Measurements from ENCODE around the gene CHD1L. TPM values are rescaled to one million over a fixed set of nuclear protein-coding genes. Genes with fewer than 3 reads are reported as not detected.

The CHD1L gene
- total and polyA plus RNA-seq, 2 donors, result 32.5 to 40.2 TPM

DNA sequence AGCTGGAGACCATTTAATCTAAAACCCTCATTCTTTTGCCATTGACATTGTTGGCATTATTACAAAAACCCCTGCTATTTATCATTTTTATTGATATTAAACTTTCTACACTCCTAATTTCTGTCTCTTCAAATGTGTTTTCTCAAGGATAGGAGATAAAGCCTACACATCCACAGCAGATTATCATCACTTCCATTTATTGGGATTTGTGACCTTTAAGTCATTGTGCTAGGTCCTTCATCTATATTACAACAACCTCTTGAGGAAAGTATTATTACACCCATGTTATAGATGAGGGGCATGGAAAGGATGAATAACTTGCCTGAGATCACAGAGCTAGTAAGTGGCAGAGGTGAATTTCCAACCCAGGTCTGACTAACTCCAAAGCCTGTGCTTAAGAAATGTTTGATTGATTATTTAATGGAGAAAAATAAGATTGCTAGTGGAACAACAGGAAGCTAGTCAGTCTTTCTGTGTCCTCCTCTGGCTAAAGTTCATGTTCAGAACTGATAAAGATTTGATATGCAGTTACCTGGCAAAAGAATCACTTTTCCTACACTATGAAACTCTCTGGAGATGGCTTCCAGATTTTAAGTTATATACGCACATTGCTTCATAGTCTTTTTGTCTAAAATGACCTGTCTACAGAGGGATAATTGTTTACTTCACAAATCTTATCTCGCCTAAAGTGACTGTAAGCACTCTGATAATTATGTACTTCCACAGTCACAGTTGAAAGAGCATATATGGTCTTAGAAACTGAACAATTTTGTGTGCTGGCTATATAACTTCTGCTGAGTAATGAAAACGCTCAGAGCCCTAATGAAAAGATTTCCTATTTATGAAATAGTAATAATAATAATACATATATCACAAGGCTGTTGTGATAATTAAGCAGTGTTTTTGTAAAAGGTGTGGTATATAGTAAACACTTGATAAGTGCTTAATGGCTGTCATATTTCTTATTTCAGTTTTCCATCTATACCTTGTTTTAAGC, 32.4 kb upstream of the CHD1L start:
- 96% methylated on average over 3 of the region's 3 CpGs for WGBS
- Histone ChIP-seq H3K36me3 (ENCODE audit: control insufficient read depth in 2 of 2, insufficient read depth in 2 of 2, low read length in 1 of 2) (no peaks in the 10 kb centered on the region), H3K4me3 (ENCODE audit: low read length in 2 of 2) (no peak overlapping the region), H3K9me3 (ENCODE audit: control insufficient read depth in 2 of 2, insufficient read depth in 1 of 2, low read length in 1 of 2) (no peaks in the 10 kb centered on the region), H3K27me3 (ENCODE audit: control insufficient read depth in 2 of 2, insufficient read depth in 1 of 2, low read length in 1 of 2) (no peaks in the 10 kb centered on the region), H3K4me1 (ENCODE audit: control insufficient read depth in 2 of 2, insufficient read depth in 2 of 2, low read length in 2 of 2) (no peaks in the 10 kb centered on the region), H3K27ac (ENCODE audit: low read depth in 1 of 2, low read length in 1 of 2) (no peak overlapping the region)
- no peak for DNase-seq (ENCODE audit: low read depth in 6 of 9, low spot score in 9 of 9)

DNA sequence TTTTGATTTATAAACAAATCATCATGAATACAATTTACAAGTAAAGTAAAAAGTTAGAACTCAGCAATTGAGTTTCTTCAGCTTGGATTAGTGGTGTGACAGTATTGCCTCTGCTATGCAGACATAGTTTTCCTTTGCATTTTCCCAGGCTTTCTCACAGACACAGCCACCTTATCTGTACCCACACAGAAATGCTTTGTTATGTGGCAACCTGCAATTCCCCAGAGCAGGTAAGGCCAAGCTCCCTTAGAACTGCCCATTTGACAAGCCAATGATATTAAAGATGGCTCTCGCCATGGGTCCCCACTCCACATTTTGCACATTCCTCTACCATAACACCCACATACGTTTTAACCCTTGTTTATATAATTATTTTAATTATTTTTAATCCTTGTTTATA, 31.5 kb upstream of the CHD1L start:
- no peaks in the 10 kb centered on the region for H3K4me1 ChIP-seq (ENCODE audit: control insufficient read depth in 2 of 2, insufficient read depth in 2 of 2, low read length in 2 of 2)
- no peaks in the 10 kb centered on the region for H3K27me3 ChIP-seq (ENCODE audit: control insufficient read depth in 2 of 2, insufficient read depth in 1 of 2, low read length in 1 of 2)
- no peaks in the 10 kb centered on the region for H3K9me3 ChIP-seq (ENCODE audit: control insufficient read depth in 2 of 2, insufficient read depth in 1 of 2, low read length in 1 of 2)
- H3K4me3 ChIP-seq (ENCODE audit: low read length in 2 of 2), result no peak overlapping the region
- no peak for DNase-seq (ENCODE audit: low read depth in 6 of 9, low spot score in 9 of 9)
- H3K36me3 ChIP-seq (ENCODE audit: control insufficient read depth in 2 of 2, insufficient read depth in 2 of 2, low read length in 1 of 2), result no peaks in the 10 kb centered on the region
- 91% methylated on average over 2 of the region's 2 CpGs for WGBS
- H3K27ac ChIP-seq (ENCODE audit: low read depth in 1 of 2, low read length in 1 of 2), result no peak overlapping the region

DNA sequence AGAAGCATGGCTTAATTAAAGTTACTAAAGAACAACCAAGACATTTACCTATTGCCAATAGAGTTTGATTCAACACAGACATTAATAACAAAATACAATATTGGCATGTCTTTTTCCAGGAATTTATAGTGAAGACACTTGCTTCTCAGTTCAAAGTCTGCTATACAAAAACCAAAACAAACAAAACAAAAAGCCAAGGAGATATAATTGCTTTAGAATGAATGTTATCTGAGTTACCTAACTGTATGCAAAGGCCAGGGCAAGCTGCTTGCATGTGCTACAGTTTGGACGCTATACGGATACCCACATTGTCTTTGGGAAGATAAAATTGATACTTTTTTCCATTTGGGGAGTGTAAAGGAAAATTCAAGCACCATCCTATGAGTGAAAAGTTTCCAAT, 30.9 kb upstream of the CHD1L start:
- Histone ChIP-seq H3K9me3 (ENCODE audit: control insufficient read depth in 2 of 2, insufficient read depth in 1 of 2, low read length in 1 of 2) (no peaks in the 10 kb centered on the region), H3K27me3 (ENCODE audit: control insufficient read depth in 2 of 2, insufficient read depth in 1 of 2, low read length in 1 of 2) (no peaks in the 10 kb centered on the region), H3K36me3 (ENCODE audit: control insufficient read depth in 2 of 2, insufficient read depth in 2 of 2, low read length in 1 of 2) (no peaks in the 10 kb centered on the region), H3K27ac (ENCODE audit: low read depth in 1 of 2, low read length in 1 of 2) (no peak overlapping the region), H3K4me1 (ENCODE audit: control insufficient read depth in 2 of 2, insufficient read depth in 2 of 2, low read length in 2 of 2) (no peaks in the 10 kb centered on the region), H3K4me3 (ENCODE audit: low read length in 2 of 2) (no peak overlapping the region)
- WGBS, result 94% methylated on average over 2 of the region's 2 CpGs
- no peak for DNase-seq (ENCODE audit: low read depth in 6 of 9, low spot score in 9 of 9)

DNA sequence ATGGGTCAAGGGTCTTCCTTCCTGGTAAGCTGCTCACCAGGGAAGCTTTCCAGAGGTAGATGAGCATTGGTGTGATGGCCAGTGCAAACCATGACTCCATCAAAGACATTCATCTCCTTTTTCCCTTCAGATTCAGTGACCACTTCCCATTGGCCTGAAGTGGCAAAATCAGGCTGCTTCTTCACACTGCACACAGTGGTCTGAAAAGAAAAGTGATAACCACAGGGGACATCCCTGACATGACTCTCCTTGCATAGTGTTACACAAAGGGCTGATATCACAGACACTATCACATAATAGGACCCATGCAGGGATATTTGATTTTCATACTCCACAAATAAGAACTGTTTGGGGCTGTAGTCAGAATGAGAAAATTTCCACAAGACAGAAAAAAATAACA, 29.2 kb upstream of the CHD1L start:
- no peaks in the 10 kb centered on the region for H3K27me3 ChIP-seq (ENCODE audit: control insufficient read depth in 2 of 2, insufficient read depth in 1 of 2, low read length in 1 of 2)
- no peak overlapping the region for H3K4me3 ChIP-seq (ENCODE audit: low read length in 2 of 2)
- H3K27ac ChIP-seq (ENCODE audit: low read depth in 1 of 2, low read length in 1 of 2), result no peak overlapping the region
- no peak for DNase-seq (ENCODE audit: low read depth in 6 of 9, low spot score in 9 of 9)
- H3K4me1 ChIP-seq (ENCODE audit: control insufficient read depth in 2 of 2, insufficient read depth in 2 of 2, low read length in 2 of 2), result no peaks in the 10 kb centered on the region
- no peaks in the 10 kb centered on the region for H3K36me3 ChIP-seq (ENCODE audit: control insufficient read depth in 2 of 2, insufficient read depth in 2 of 2, low read length in 1 of 2)
- no peaks in the 10 kb centered on the region for H3K9me3 ChIP-seq (ENCODE audit: control insufficient read depth in 2 of 2, insufficient read depth in 1 of 2, low read length in 1 of 2)

DNA sequence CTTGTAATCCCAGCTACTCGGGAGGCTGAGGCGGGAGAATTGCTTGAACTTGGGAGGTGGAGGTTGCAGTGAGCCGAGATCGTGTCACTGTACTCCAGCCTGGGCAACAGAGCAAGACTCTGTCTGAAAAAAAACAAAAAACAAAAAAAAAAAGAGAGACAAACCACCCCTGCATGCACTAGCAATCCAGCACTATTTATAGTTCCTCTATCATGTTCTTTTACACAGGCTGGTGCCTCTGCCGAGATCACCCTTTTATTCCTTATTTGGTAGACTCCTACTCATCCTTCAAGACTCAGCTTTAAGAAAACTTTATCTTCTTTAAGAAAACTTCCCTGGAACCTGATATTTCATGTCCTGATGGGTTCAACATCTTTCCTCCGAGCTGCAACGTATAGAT, 28.2 kb upstream of the CHD1L start:
- Histone ChIP-seq H3K27me3 (ENCODE audit: control insufficient read depth in 2 of 2, insufficient read depth in 1 of 2, low read length in 1 of 2) (no peaks in the 10 kb centered on the region), H3K9me3 (ENCODE audit: control insufficient read depth in 2 of 2, insufficient read depth in 1 of 2, low read length in 1 of 2) (no peaks in the 10 kb centered on the region), H3K27ac (ENCODE audit: low read depth in 1 of 2, low read length in 1 of 2) (no peak overlapping the region), H3K36me3 (ENCODE audit: control insufficient read depth in 2 of 2, insufficient read depth in 2 of 2, low read length in 1 of 2) (no peaks in the 10 kb centered on the region), H3K4me1 (ENCODE audit: control insufficient read depth in 2 of 2, insufficient read depth in 2 of 2, low read length in 2 of 2) (no peaks in the 10 kb centered on the region), H3K4me3 (ENCODE audit: low read length in 2 of 2) (no peak overlapping the region)
- WGBS, result 80% methylated on average over 7 of the region's 7 CpGs
- no peak for DNase-seq (ENCODE audit: low read depth in 6 of 9, low spot score in 9 of 9)

DNA sequence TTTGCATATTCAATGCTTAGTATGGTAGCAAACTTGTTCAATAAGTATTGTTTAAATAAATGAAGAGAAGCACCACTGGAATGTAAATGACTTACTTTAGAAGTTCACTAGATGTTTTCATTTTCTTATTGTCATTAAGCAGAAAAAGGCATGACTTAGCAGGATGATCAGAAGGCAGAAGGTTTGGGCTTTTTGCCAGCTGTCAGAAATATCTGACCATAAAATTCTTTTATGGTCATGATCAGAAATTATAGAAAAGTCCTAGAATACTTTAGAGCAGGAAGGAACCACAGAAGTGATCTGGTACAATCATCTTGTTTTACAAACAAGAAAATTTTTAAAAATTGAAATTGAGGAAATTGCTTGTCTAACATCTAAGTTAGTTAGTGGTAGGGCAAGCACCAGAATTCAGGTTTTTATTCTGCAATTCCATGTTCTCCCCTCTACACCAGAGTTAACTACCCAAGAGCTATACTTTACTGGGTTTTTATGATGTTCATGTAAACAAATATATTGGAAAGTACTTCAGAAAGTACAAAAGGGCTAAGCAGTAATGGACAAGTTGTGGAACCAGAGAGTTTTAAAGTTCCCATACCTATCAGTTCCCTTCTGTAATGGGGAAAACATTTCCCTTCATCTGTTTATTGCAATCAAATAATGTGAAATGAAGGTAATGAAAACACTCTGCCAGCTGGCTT, 27.5 kb upstream of the CHD1L start:
- H3K4me3 ChIP-seq (ENCODE audit: low read length in 2 of 2), result no peak overlapping the region
- H3K27ac ChIP-seq (ENCODE audit: low read depth in 1 of 2, low read length in 1 of 2), result no peak overlapping the region
- no peaks in the 10 kb centered on the region for H3K36me3 ChIP-seq (ENCODE audit: control insufficient read depth in 2 of 2, insufficient read depth in 2 of 2, low read length in 1 of 2)
- no peaks in the 10 kb centered on the region for H3K9me3 ChIP-seq (ENCODE audit: control insufficient read depth in 2 of 2, insufficient read depth in 1 of 2, low read length in 1 of 2)
- no peaks in the 10 kb centered on the region for H3K4me1 ChIP-seq (ENCODE audit: control insufficient read depth in 2 of 2, insufficient read depth in 2 of 2, low read length in 2 of 2)
- DNase-seq (ENCODE audit: low read depth in 6 of 9, low spot score in 9 of 9), result no peak
- no peaks in the 10 kb centered on the region for H3K27me3 ChIP-seq (ENCODE audit: control insufficient read depth in 2 of 2, insufficient read depth in 1 of 2, low read length in 1 of 2)

DNA sequence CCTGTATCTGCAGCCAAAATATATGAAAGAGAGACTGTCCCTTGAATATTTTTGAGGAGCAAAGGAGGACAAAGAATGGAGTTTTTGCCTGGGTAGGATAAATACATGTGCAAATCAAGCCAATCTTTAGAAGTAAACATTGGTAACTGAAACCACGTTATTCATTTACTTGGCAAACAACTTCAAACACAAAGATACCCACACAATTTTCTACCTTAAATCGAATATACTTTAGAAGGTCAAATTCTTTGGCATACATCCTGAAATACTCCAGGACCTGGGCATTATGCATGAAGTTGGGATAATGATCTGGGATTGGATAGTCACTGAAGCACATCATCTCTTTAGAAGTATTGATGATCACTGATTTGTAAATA, 27.0 kb upstream of the CHD1L start:
- H3K36me3 ChIP-seq (ENCODE audit: control insufficient read depth in 2 of 2, insufficient read depth in 2 of 2, low read length in 1 of 2), result no peaks in the 10 kb centered on the region
- no peaks in the 10 kb centered on the region for H3K27me3 ChIP-seq (ENCODE audit: control insufficient read depth in 2 of 2, insufficient read depth in 1 of 2, low read length in 1 of 2)
- WGBS, result 87% methylated on average over 2 of the region's 2 CpGs
- no peaks in the 10 kb centered on the region for H3K9me3 ChIP-seq (ENCODE audit: control insufficient read depth in 2 of 2, insufficient read depth in 1 of 2, low read length in 1 of 2)
- no peak overlapping the region for H3K27ac ChIP-seq (ENCODE audit: low read depth in 1 of 2, low read length in 1 of 2)
- DNase-seq (ENCODE audit: low read depth in 6 of 9, low spot score in 9 of 9), result no peak
- no peak overlapping the region for H3K4me3 ChIP-seq (ENCODE audit: low read length in 2 of 2)
- no peaks in the 10 kb centered on the region for H3K4me1 ChIP-seq (ENCODE audit: control insufficient read depth in 2 of 2, insufficient read depth in 2 of 2, low read length in 2 of 2)

DNA sequence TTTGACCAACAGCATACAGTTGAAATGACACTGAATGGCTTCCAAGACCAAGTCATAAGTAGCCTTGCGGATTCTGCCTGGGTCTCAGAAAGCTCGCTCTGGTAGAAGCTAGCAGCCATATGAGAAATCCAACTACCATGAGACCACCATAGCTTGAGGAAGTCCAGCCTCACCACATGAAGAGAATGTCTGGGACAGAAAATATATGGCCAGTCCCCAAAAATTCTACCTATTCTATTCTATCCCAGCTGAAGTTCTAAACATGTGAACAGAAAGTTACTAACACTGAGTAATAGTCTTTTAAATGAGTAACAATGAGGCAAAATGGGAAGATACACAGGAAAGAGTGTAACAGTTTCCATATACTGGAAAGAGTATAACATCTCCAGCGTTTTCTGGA, 26.4 kb upstream of the CHD1L start:
- H3K4me1 ChIP-seq (ENCODE audit: control insufficient read depth in 2 of 2, insufficient read depth in 2 of 2, low read length in 2 of 2), result no peaks in the 10 kb centered on the region
- DNase-seq (ENCODE audit: low read depth in 6 of 9, low spot score in 9 of 9), result no peak
- H3K9me3 ChIP-seq (ENCODE audit: control insufficient read depth in 2 of 2, insufficient read depth in 1 of 2, low read length in 1 of 2), result no peaks in the 10 kb centered on the region
- no peak overlapping the region for H3K4me3 ChIP-seq (ENCODE audit: low read length in 2 of 2)
- no peaks in the 10 kb centered on the region for H3K27me3 ChIP-seq (ENCODE audit: control insufficient read depth in 2 of 2, insufficient read depth in 1 of 2, low read length in 1 of 2)
- no peak overlapping the region for H3K27ac ChIP-seq (ENCODE audit: low read depth in 1 of 2, low read length in 1 of 2)
- no peaks in the 10 kb centered on the region for H3K36me3 ChIP-seq (ENCODE audit: control insufficient read depth in 2 of 2, insufficient read depth in 2 of 2, low read length in 1 of 2)
- WGBS, result 64% methylated on average over 3 of the region's 3 CpGs

DNA sequence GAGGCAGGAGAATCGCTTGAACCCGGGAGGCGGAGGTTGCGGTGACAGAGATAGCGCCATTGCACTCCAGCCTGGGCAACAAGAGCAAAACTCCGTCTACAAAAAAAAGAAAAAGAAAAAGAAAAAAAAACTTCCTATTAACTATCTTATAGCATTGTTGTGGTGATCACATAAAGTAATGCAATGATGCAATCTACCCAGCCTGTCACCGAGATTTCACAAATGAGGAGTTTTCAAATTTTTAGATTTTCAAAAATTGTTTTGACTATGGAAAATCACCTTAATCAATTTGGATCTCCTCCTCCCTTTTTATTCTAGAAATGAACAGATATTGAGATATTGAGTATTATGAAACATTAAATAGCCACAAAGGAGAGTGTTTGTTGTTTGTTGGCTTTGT, 25.3 kb upstream of the CHD1L start:
- no peak overlapping the region for H3K27ac ChIP-seq (ENCODE audit: low read depth in 1 of 2, low read length in 1 of 2)
- H3K36me3 ChIP-seq (ENCODE audit: control insufficient read depth in 2 of 2, insufficient read depth in 2 of 2, low read length in 1 of 2), result no peaks in the 10 kb centered on the region
- no peak for DNase-seq (ENCODE audit: low read depth in 6 of 9, low spot score in 9 of 9)
- 97% methylated on average over 7 of the region's 7 CpGs for WGBS
- no peaks in the 10 kb centered on the region for H3K9me3 ChIP-seq (ENCODE audit: control insufficient read depth in 2 of 2, insufficient read depth in 1 of 2, low read length in 1 of 2)
- no peaks in the 10 kb centered on the region for H3K4me1 ChIP-seq (ENCODE audit: control insufficient read depth in 2 of 2, insufficient read depth in 2 of 2, low read length in 2 of 2)
- H3K4me3 ChIP-seq (ENCODE audit: low read length in 2 of 2), result no peak overlapping the region
- H3K27me3 ChIP-seq (ENCODE audit: control insufficient read depth in 2 of 2, insufficient read depth in 1 of 2, low read length in 1 of 2), result no peaks in the 10 kb centered on the region

All from thymus (tissue), 11 donors.